Stomach (tissue), 9 donors: ENCODE measurements around the gene EDDM13. TPM values are rescaled to one million over a fixed set of nuclear protein-coding genes. Genes with fewer than 3 reads are reported as not detected.

Experiments used
- DNase-seq, 2 donors: peaks; one replicate each; pipeline versions ENCODE4 v3.0.0 to v3.0.0-alpha.2; 2013 to 2019
- H3K27ac ChIP-seq, 5 donors: fragments of 200-600 bp in 4 of 5; sonication (generic) in 4 of 5; one replicate each; pipeline ENCODE4 v1.5.1; 2013 to 2019; ENCODE audit warnings: mild to moderate bottlenecking in 1 of 5, moderate library complexity in 1 of 5
- H3K27me3 ChIP-seq, 3 donors: fragments of 200-600 bp; sonication (generic); one replicate each; pipeline ENCODE4 v1.5.1; 2017 to 2019; ENCODE audit warnings: mixed run types in 1 of 3
- H3K36me3 ChIP-seq, 4 donors: fragments of 200-600 bp; sonication (generic); 1 replicate in 3 of 4; 2 replicates in 1 of 4; pipeline ENCODE4 v1.5.1; 2016 to 2019
- H3K4me1 ChIP-seq, 4 donors: fragments of 200-600 bp; sonication (generic); one replicate each; pipeline ENCODE4 v1.5.1; 2016 to 2019
- H3K4me3 ChIP-seq, 4 donors: fragments of 200-600 bp; sonication (generic) in 3 of 4; one replicate each; pipeline ENCODE4 v1.5.1; 2016 to 2019; ENCODE audit warnings: mild to moderate bottlenecking in 1 of 4
- H3K9me3 ChIP-seq, 4 donors: fragments of 200-600 bp; sonication (generic); one replicate each; pipeline ENCODE4 v1.5.1; 2016 to 2019
- EP300 ChIP-seq: sonication (generic); formaldehyde crosslinking; IDR thresholded peaks from one replicate; pipeline ENCODE4 v1.6.1; 2017; ENCODE audit warnings: antibody characterized with exemption
- POLR2A ChIP-seq, 4 donors: fragments of 450-650 bp; IDR thresholded peaks; one replicate each; pipeline ENCODE4 v1.6.1; 2016; ENCODE audit warnings: antibody characterized with exemption in 4 of 4, control low read depth in 2 of 4, mild to moderate bottlenecking in 1 of 4, moderate library complexity in 1 of 4
- POLR2AphosphoS5 ChIP-seq, 3 donors: sonication (generic); formaldehyde crosslinking; IDR thresholded peaks; one replicate each; pipeline ENCODE4 v1.6.1; 2016; ENCODE audit warnings: antibody characterized with exemption in 3 of 3
- WGBS, 5 donors: extraction: QIAGEN DNeasy Blood & Tissue Kit in 3 of 5; methylation state at CpG; one replicate each; pipeline versions ENCODE4 v1.1.5 to v1.1.7; 2013 to 2018; 5-methylcytosine and 5-hydroxymethylcytosine counted together
- intact Hi-C: fragments of 100-400 bp; cut with DNase I; formaldehyde crosslinking; loops from one replicate; pipeline ENCODE4 v1.15.1; 2023; ENCODE audit warnings: low total_unique reads
- polyA plus RNA-seq, 3 donors: library from polyadenylated mRNA; stranded (reverse); fragments of 200-250 nt; gene quantifications; one replicate each; pipeline ENCODE4 v1.2.3, GENCODE V29; 2013
- total RNA-seq, 5 donors: library from RNA; depleted of rRNA; stranded (reverse); fragments of >200 nt; gene quantifications; one replicate each; pipeline versions ENCODE4 v1.1.0 to v1.2.3, GENCODE V29; 2014 to 2016
- TF ChIP-seq, protein P1 (sequence below), 7 experiments: fragments of 450-650 bp in 4 of 7; fragments of 200-600 bp in 3 of 7; sonication (generic) in 3 of 7; IDR thresholded peaks; one replicate each; pipeline ENCODE4 v1.5.1; 2016 to 2019; ENCODE audit warnings: antibody characterized with exemption in 7 of 7, control low read depth in 2 of 7, mild to moderate bottlenecking in 1 of 7
- donor health status: healthy with polysubstance abuse.
- donor health status: Bipolar disorder and iron deficiency.
- donor health status: healthy.

Gene EDDM13
- total and polyA plus RNA-seq, 8 donors = 1.6 TPM; not detected in 7

DNA sequence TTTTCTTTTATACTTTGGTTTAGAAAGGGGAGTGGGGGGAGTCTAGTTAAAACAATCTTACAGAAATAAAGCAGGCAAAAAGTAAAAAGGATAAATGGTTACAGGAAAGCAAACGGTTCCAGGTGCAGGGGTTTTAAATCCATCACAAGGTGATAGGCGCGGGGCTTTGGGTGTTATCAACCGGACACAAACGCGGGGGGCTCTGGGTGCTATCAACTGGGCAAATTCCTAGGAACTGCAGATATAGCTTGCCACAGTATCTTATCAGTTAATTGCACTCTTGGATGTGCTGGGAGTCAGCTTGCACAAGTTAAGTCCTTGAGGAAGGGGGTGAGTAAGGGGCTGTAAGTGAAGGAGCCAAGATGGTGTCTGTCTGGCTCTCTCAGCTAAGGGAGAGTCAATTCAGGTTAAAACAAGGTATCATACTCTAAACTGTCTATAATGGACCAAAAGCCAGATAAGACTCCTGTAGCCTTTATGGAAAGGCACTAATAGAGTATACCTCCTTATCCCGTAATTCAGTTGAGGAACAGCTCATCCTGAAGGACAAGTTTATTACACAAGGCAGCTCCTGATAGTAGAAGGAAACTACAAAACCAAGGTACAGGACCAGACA, 74.7 kb downstream of the EDDM13 start:
- H3K4me1 ChIP-seq = no peaks in the 10 kb centered on the region
- H3K27me3 ChIP-seq = no peaks in the 10 kb centered on the region
- DNase-seq = no peak
- no peak for TF ChIP-seq POLR2AphosphoS5 (IDR thresholded peaks at IDR 0.05)
- no peak for TF ChIP-seq EP300
- TF ChIP-seq, protein P1, sequence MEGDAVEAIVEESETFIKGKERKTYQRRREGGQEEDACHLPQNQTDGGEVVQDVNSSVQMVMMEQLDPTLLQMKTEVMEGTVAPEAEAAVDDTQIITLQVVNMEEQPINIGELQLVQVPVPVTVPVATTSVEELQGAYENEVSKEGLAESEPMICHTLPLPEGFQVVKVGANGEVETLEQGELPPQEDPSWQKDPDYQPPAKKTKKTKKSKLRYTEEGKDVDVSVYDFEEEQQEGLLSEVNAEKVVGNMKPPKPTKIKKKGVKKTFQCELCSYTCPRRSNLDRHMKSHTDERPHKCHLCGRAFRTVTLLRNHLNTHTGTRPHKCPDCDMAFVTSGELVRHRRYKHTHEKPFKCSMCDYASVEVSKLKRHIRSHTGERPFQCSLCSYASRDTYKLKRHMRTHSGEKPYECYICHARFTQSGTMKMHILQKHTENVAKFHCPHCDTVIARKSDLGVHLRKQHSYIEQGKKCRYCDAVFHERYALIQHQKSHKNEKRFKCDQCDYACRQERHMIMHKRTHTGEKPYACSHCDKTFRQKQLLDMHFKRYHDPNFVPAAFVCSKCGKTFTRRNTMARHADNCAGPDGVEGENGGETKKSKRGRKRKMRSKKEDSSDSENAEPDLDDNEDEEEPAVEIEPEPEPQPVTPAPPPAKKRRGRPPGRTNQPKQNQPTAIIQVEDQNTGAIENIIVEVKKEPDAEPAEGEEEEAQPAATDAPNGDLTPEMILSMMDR (IDR thresholded peaks at IDR 0.05) = no peak
- no peak for TF ChIP-seq POLR2A (IDR thresholded peaks at IDR 0.05)
- H3K9me3 ChIP-seq = no peaks in the 10 kb centered on the region
- no peak overlapping the region for H3K27ac ChIP-seq
- intact Hi-C loops = loop anchor here (10.0 kb wide), 1 partner anchor 282 kb away; no protein-coding TSS in a partner anchor
- WGBS, 5 donors = 39 to 57% (median 46%) methylated on average over 7 of the region's 7 CpGs
- no peak overlapping the region for H3K4me3 ChIP-seq
- no peaks in the 10 kb centered on the region for H3K36me3 ChIP-seq

DNA sequence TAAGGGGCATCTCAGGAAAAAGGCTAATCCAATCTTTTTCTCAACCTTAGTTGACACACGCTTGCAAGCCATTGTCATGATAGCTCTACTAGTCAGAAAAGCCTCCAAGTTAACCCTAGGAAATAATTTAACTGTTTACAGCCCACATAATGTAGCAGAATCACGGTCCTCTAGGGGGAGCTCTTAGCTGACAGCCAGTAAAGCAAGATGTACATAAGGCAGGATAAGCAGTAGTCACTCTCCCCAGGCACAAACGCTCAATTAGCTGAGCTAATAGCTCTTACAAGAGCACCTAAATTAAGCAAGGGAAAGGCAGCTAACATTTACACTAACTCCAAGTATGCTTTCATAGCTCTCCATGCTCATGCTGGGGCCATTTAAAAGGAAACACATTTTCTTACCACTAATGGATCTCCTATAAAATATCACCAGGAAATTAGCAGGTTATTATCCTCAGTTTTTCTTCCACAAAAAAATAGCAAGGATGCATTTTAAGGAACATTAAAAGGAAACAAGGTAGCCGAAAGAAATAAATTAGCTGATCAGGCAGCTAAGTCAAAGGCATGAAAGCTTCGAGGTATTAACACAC, 75.8 kb downstream of the EDDM13 start:
- H3K9me3 ChIP-seq = no peaks in the 10 kb centered on the region
- intact Hi-C loops = loop anchor here (10.0 kb wide), 1 partner anchor 284 kb away; no protein-coding TSS in a partner anchor
- H3K27ac ChIP-seq = no peak overlapping the region
- no peaks in the 10 kb centered on the region for H3K36me3 ChIP-seq
- no peaks in the 10 kb centered on the region for H3K27me3 ChIP-seq
- TF ChIP-seq, protein P1 (IDR thresholded peaks at IDR 0.05) = no peak
- TF ChIP-seq EP300 = no peak
- no peaks in the 10 kb centered on the region for H3K4me1 ChIP-seq
- no peak overlapping the region for H3K4me3 ChIP-seq
- 57 to 66% (median 59%) methylated on average over 5 of the region's 5 CpGs for WGBS, 5 donors
- no peak for DNase-seq

DNA sequence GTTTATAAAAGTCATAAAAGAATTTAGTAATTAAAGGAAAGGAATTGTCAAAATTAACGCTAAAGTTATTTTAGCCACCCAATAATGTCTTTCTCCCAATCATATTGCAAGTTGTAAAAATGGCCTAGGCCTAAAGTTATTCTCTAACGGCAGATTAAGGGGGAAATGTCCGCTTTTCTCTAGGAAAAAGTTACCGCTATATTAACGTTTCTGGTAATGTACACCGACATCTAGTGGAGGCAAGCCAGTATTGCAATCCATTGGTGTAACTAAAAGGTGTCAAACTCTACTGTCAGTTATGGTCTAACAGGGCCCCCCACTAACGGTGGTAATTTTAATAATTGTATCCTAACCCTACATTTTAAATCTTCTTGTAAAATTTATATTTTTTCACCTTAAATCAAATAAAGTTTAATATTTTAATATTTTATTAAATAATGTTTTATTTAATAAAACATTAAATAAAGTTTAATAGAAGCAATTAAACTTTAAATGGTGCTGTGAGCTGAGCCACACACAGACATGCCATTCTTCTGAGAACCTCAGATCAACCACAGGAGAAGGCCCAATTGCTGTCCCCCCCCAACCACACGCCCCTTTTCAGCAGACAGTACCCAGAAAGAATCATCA, 78.0 kb downstream of the EDDM13 start:
- peak; percentile 39 to 80 for DNase-seq
- WGBS, 5 donors = 13 to 27% (median 20%) methylated on average over 8 of the region's 8 CpGs
- H3K4me3 ChIP-seq = no peak overlapping the region
- H3K27me3 ChIP-seq = no peaks in the 10 kb centered on the region
- intact Hi-C loops = no loop called here
- H3K36me3 ChIP-seq = no peaks in the 10 kb centered on the region
- no peaks in the 10 kb centered on the region for H3K4me1 ChIP-seq
- no peaks in the 10 kb centered on the region for H3K9me3 ChIP-seq
- no peak overlapping the region for H3K27ac ChIP-seq
- no peak for TF ChIP-seq POLR2A (IDR thresholded peaks at IDR 0.05)
- TF ChIP-seq, protein P1 (IDR thresholded peaks at IDR 0.05) = peak in 5 of 7 experiments; percentile 46 to 85 (median 83)

DNA sequence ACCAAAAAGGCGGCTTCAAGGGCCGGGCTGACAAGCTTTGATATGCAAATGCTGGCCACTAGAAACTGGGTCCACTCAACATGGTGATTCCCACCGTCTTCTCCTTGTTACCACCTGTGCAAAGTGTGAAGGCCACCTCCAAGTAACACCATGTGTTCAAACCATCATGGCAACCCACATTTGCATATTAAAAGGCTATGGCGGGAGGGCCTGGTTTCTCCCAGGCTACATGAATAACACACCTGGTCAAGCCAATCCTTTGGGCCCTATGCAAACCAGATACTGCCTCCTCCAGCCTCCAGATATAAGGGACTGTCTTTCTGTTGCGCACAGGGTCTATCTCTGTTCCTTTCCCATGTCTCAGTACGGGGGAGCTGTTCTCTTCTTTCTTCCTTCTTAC, 78.7 kb downstream of the EDDM13 start:
- H3K36me3 ChIP-seq = no peaks in the 10 kb centered on the region
- TF ChIP-seq, protein P1 (IDR thresholded peaks at IDR 0.05) = no peak
- TF ChIP-seq POLR2AphosphoS5 (IDR thresholded peaks at IDR 0.05) (no peak), EP300 (no peak), POLR2A (IDR thresholded peaks at IDR 0.05) (no peak)
- no peaks in the 10 kb centered on the region for H3K4me1 ChIP-seq
- no peaks in the 10 kb centered on the region for H3K9me3 ChIP-seq
- H3K27me3 ChIP-seq = no peaks in the 10 kb centered on the region
- no peak for DNase-seq
- no peak overlapping the region for H3K4me3 ChIP-seq
- 73 to 76% (median 74%) methylated on average over 6 of the region's 6 CpGs for WGBS, 5 donors
- intact Hi-C loops = no loop called here
- H3K27ac ChIP-seq = no peak overlapping the region
